Thymus (tissue), 11 donors: ENCODE measurements around the gene JUP. TPM values are rescaled to one million over a fixed set of nuclear protein-coding genes. Genes with fewer than 3 reads are reported as not detected.

Experiments used
- DNase-seq, 9 donors: peaks; one replicate each; pipeline ENCODE4 v3.0.0-alpha.2; 2013; ENCODE audit warnings: low spot score in 9 of 9, low read depth in 6 of 9, missing footprints in 1 of 9
- H3K27ac ChIP-seq, 2 donors: one replicate each; pipeline ENCODE4 v1.5.1; 2013; ENCODE audit warnings: control low read depth in 1 of 2, low read depth in 1 of 2, low read length in 1 of 2, mild to moderate bottlenecking in 1 of 2, moderate library complexity in 1 of 2
- H3K27me3 ChIP-seq, 2 donors: one replicate each; pipeline ENCODE4 v1.5.1; 2013; ENCODE audit warnings: low read length in 1 of 2; ENCODE audit not compliant: control insufficient read depth in 2 of 2, insufficient read depth in 1 of 2
- H3K36me3 ChIP-seq, 2 donors: one replicate each; pipeline ENCODE4 v1.5.1; 2013; ENCODE audit warnings: low read length in 1 of 2, mild to moderate bottlenecking in 1 of 2, moderate library complexity in 1 of 2; ENCODE audit not compliant: control insufficient read depth in 2 of 2, insufficient read depth in 2 of 2
- H3K4me1 ChIP-seq, 2 donors: one replicate each; pipeline ENCODE4 v1.5.1; 2013; ENCODE audit warnings: low read length in 2 of 2; ENCODE audit not compliant: control insufficient read depth in 2 of 2, insufficient read depth in 2 of 2
- H3K4me3 ChIP-seq, 2 donors: one replicate each; pipeline ENCODE4 v1.5.1; 2013; ENCODE audit warnings: low read length in 2 of 2, control low read depth in 1 of 2, mild to moderate bottlenecking in 1 of 2
- H3K9me3 ChIP-seq, 2 donors: one replicate each; pipeline ENCODE4 v1.5.1; 2013; ENCODE audit warnings: low read length in 1 of 2, mild to moderate bottlenecking in 1 of 2; ENCODE audit not compliant: control insufficient read depth in 2 of 2, insufficient read depth in 1 of 2
- WGBS: extraction: QIAGEN DNeasy Blood & Tissue Kit; methylation state at CpG from one replicate; pipeline ENCODE4 v1.1.7; 2013; 5-methylcytosine and 5-hydroxymethylcytosine counted together
- polyA plus RNA-seq: library from polyadenylated mRNA; stranded (reverse); fragments of 200-250 nt; gene quantifications from one replicate; pipeline ENCODE4 v1.2.3, GENCODE V29; 2013
- total RNA-seq: library from RNA; stranded (reverse); fragments of 120-200 nt; gene quantifications from one replicate; pipeline ENCODE4 v1.2.4, GENCODE V29; 2013
- donor health status: healthy.

JUP gene
- total and polyA plus RNA-seq, 2 donors = 27.0 to 87.6 TPM

DNA sequence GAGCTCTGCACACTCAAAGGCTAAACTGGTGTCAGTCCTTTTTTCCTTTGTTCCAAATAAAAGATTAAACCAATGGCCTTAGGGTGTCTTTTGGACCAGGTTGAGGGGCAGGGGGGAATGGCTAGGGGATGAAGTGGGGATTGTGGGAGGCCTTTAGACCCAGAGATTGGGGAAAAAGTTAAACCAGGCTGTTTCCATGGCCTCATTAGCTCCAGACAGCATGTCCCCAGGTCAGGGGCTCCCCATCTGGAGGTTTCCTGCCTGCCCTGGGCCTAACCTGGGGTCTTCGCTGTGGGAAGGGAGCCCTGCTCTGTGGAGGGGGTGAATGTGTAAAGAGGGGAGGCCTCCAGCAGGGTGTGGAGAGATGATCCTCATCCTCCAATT lies 36.6 kb upstream of the JUP start:
- 97% methylated on average over 1 of the region's 1 CpG for WGBS
- no peak for DNase-seq
- H3K27me3 ChIP-seq = no peaks in the 10 kb centered on the region
- H3K27ac ChIP-seq = no peak overlapping the region
- H3K4me1 ChIP-seq = no peaks in the 10 kb centered on the region
- peaks cover 3% of the 10 kb centered on the region in 2 donors for H3K36me3 ChIP-seq
- H3K4me3 ChIP-seq = no peak overlapping the region
- no peaks in the 10 kb centered on the region for H3K9me3 ChIP-seq

DNA sequence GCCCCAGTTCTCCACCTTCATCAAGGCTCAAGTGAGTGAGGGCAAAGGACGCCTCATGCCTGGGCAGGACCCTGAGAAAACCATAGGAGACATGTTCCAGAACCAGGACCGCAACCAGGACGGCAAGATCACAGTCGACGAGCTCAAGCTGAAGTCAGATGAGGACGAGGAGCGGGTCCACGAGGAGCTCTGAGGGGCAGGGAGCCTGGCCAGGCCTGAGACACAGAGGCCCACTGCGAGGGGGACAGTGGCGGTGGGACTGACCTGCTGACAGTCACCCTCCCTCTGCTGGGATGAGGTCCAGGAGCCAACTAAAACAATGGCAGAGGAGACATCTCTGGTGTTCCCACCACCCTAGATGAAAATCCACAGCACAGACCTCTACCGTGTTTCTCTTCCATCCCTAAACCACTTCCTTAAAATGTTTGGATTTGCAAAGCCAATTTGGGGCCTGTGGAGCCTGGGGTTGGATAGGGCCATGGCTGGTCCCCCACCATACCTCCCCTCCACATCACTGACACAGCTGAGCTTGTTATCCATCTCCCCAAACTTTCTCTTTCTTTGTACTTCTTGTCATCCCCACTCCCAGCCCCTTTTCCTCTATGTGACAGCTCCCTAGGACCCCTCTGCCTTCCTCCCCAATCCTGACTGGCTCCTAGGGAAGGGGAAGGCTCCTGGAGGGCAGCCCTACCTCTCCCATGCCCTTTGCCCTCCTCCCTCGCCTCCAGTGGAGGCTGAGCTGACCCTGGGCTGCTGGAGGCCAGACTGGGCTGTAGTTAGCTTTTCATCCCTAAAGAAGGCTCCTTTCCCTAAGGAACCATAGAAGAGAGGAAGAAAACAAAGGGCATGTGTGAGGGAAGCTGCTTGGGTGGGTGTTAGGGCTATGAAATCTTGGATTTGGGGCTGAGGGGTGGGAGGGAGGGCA lies 36.0 kb upstream of the JUP start:
- WGBS = 92% methylated on average over 12 of the region's 12 CpGs
- H3K4me1 ChIP-seq = no peaks in the 10 kb centered on the region
- peaks cover 3% of the 10 kb centered on the region in 2 donors for H3K36me3 ChIP-seq
- H3K27me3 ChIP-seq = no peaks in the 10 kb centered on the region
- no peak overlapping the region for H3K4me3 ChIP-seq
- no peak overlapping the region for H3K27ac ChIP-seq
- DNase-seq = no peak
- no peaks in the 10 kb centered on the region for H3K9me3 ChIP-seq

DNA sequence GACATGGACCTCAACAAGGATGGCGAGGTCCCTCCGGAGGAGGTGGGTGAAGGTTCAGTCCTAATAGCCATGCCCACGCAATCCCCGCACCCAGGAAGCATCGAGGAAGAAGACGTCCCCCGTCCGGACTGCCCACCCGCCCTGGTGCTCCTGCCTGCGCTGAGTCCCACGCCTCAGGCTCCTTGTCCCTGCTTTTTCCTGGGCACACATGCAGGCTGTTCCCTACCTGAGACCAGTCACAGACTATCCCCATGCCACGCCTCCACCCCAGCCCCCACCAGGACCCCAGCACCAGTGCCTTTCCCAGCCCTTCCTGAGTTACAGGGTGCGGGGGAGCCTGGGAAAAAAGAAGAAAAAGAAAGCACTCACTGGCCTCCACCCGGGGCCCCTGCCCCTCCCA lies 35.3 kb upstream of the JUP start:
- H3K4me3 ChIP-seq = no peak overlapping the region
- no peaks in the 10 kb centered on the region for H3K9me3 ChIP-seq
- H3K27ac ChIP-seq = no peak overlapping the region
- no peak for DNase-seq
- H3K4me1 ChIP-seq = no peaks in the 10 kb centered on the region
- WGBS = 96% methylated on average over 14 of the region's 14 CpGs
- peaks cover 3% of the 10 kb centered on the region in 2 donors for H3K36me3 ChIP-seq
- peaks cover 0 to under 1% of the 10 kb centered on the region in 2 donors for H3K27me3 ChIP-seq

DNA sequence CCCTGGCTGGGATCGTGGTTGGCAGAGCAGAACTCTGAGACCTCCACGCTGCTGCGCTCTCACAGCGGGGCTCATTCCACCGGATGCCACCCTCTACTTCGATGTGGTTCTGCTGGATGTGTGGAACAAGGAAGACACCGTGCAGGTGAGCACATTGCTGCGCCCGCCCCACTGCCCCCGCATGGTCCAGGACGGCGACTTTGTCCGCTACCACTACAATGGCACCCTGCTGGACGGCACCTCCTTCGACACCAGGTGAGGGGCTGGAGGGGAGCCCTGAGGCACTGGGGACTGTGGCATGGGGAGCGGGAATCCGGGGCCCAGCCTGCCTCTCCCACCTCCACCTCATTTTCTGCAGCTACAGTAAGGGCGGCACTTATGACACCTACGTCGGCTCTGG lies 31.5 kb upstream of the JUP start:
- DNase-seq = no peak
- WGBS = 99% methylated on average over 20 of the region's 20 CpGs
- Histone ChIP-seq H3K27ac (no peak overlapping the region), H3K9me3 (peaks cover 0 to under 1% of the 10 kb centered on the region in 2 donors), H3K27me3 (peaks cover 12 to 22% of the 10 kb centered on the region in 2 donors), H3K36me3 (no peaks in the 10 kb centered on the region), H3K4me1 (no peaks in the 10 kb centered on the region), H3K4me3 (no peak overlapping the region)

DNA sequence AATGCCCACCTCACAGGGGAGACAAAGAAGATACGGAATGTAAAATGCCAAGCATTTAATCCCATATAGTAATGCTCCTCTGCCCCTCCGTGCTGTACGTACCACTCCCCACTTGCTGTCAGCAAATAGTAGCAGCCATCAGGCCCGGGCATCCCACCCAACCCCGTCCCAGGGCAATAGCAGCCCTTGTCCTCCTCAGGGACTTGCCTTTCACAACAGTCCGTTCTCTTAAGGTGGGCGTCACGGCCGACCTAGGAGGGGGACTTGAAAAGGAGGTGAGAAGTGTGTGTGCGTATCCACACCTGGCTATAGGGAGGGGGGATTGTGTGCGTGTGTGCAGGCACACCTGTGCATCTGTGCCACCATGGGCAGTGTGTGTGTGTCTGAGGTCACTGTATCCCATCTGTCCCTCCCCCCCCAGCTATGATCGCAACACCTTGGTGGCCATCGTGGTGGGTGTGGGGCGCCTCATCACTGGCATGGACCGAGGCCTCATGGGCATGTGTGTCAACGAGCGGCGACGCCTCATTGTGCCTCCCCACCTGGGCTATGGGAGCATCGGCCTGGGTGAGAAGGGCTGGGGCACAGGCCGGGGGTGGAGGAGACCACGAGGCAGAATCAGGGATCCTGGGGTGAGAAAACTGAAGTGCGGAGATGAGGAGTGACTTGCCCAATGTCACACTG lies 30.3 kb upstream of the JUP start:
- 96% methylated on average over 23 of the region's 23 CpGs for WGBS
- peaks cover 25 to 34% of the 10 kb centered on the region in 2 donors for H3K27me3 ChIP-seq

DNA sequence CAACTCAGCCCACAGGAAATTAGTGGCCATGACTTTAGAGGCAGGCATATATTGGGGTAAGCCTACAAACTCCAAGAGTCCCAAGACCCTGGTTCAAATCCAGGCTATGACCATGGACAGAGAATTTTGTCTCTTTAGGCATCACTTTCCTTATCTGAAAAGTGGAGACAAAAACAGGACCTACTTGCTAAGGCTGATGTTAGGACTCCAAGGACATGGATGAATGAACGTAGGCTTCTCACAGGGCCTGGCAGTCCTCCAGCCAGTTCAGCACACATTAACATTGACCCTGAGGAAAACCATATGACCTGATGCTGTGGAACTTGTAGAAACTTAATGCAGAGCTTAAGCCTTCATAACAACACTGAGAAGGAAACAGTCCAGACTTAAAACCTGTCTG lies 27.7 kb upstream of the JUP start:
- no peak overlapping the region for H3K4me3 ChIP-seq
- H3K4me1 ChIP-seq = peaks cover 9 to 14% of the 10 kb centered on the region in 2 donors
- peaks cover 34 to 59% of the 10 kb centered on the region in 2 donors for H3K27me3 ChIP-seq
- no peak overlapping the region for H3K27ac ChIP-seq
- WGBS = 91% methylated on average over 1 of the region's 1 CpG
- DNase-seq = no peak
- H3K36me3 ChIP-seq = no peaks in the 10 kb centered on the region
- peaks cover 2 to 7% of the 10 kb centered on the region in 2 donors for H3K9me3 ChIP-seq

More for the DNA sequence above, 30.3 kb upstream of the JUP start:
- peaks cover 0 to 2% of the 10 kb centered on the region in 2 donors for H3K9me3 ChIP-seq
- H3K4me3 ChIP-seq = no peak overlapping the region
- no peaks in the 10 kb centered on the region for H3K36me3 ChIP-seq
- DNase-seq = no peak
- H3K4me1 ChIP-seq = peaks cover 5 to 12% of the 10 kb centered on the region in 2 donors
- H3K27ac ChIP-seq = no peak overlapping the region

DNA sequence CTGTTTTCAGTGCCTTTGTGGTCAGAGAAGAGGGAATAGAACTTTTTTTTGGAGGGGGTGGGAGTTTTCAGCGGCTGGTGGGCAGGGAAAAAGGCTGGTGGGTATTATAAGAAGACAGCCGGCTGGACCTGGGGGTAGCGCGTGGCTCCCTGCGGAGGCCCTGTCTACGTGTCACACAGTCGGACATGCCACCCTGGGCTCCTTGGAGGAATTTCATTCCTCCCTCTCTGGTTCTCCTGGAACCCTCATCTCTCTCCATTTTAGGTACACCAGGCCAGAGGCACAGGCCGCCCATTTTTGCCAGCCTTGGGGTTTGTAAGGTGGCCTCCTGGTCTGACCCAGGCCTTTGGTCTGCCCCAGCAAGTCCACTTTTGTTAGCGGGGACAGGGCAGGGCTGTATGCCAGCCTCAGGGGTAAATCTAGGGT lies 27.2 kb upstream of the JUP start:
- H3K27ac ChIP-seq = no peak overlapping the region
- H3K4me1 ChIP-seq = peaks cover 9 to 14% of the 10 kb centered on the region in 2 donors
- H3K27me3 ChIP-seq = peaks cover 34 to 62% of the 10 kb centered on the region in 2 donors
- no peak overlapping the region for H3K4me3 ChIP-seq
- WGBS = 94% methylated on average over 9 of the region's 9 CpGs
- no peaks in the 10 kb centered on the region for H3K36me3 ChIP-seq
- peaks cover 2 to 7% of the 10 kb centered on the region in 2 donors for H3K9me3 ChIP-seq
- no peak for DNase-seq

DNA sequence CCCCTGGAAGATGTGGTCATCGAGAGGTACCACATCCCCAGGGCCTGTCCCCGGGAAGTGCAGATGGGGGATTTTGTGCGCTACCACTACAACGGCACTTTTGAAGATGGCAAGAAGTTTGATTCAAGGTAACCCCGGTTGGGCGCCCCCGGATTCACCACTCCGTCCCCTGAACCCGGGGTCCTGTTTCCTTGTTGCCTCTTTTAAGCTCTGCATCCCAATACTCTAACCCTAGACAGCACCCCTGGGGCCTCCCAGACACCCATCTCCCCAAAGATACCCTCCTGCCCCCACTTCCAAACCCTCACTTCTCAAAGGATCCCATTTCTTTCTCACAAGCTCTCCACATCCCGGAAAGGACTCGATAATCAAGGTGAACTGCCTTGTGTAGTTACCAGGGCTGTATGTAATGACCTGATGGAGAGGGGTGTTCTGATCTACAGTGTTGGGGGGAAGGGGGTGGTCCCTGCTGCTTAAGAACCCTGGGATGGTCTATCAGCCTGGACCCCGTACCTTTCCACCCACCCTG lies 26.7 kb upstream of the JUP start:
- Histone ChIP-seq H3K27me3 (peaks cover 34 to 62% of the 10 kb centered on the region in 2 donors), H3K4me1 (peaks cover 9 to 14% of the 10 kb centered on the region in 2 donors), H3K27ac (no peak overlapping the region), H3K36me3 (no peaks in the 10 kb centered on the region), H3K9me3 (peaks cover 2 to 7% of the 10 kb centered on the region in 2 donors), H3K4me3 (peak overlapping the region; percentile 0 to 14)
- no peak for DNase-seq
- 68% methylated on average over 12 of the region's 12 CpGs for WGBS
